ENCODE measurements around the gene TREX2. TPM values are rescaled to one million over a fixed set of nuclear protein-coding genes. Genes with fewer than 3 reads are reported as not detected.

TREX2 gene
- polyA plus RNA-seq, 1 of the 3 experiments (the other 2 are of a cell fraction), result 0.76 TPM

GRCh38 chrX:153457827-153458466 is 12.1 kb upstream of the TREX2 start:
- ChIA-PET CTCF (interaction anchor here (1.4 to 4.3 kb wide), 3 partner anchors 10 to 49 kb away, joined by 6 to 26 read pairs (median 6); partner anchors contain the start of gene HAUS7), POLR2A (no interaction called here)
- Histone ChIP-seq H3K4me1 (ENCODE audit: control insufficient read depth in 1 of 2, insufficient read depth in 2 of 2, low read depth in 1 of 2, low read length in 1 of 2) (peaks cover 0 to 19% of the 10 kb centered on the region in 2 experiments; a peak in 1 of 4 replicates), H3K9me2 (no peaks in the 10 kb centered on the region), H4K20me1 (ENCODE audit: insufficient read depth) (no peaks in the 10 kb centered on the region), H3K9me3 (no peaks in the 10 kb centered on the region), H3K36me3 (replicated peaks in 1 of 2; ENCODE audit: control insufficient read depth in 1 of 2, insufficient read depth in 2 of 2, low read length in 1 of 2) (peaks cover 0 to 3% of the 10 kb centered on the region in 2 experiments), H3K4me2 (no peak overlapping the region), H3K79me2 (ENCODE audit: insufficient read depth) (no peaks in the 10 kb centered on the region), H3K27me3 (ENCODE audit: insufficient read depth) (no peaks in the 10 kb centered on the region), H2AFZ (ENCODE audit: low read depth) (no peak overlapping the region), H3K27ac (ENCODE audit: low read depth in 2 of 2, low read length in 1 of 2) (no peak overlapping the region), H3K4me3 (ENCODE audit: low read depth in 2 of 2, low read length in 1 of 2) (no peak overlapping the region), H3F3A (replicated peaks; ENCODE audit: insufficient read depth) (peaks cover 3% of the 10 kb centered on the region), H3K9ac (no peak overlapping the region)
- no peak for TF ChIP-seq FOXJ3 (CRISPR knock-in tag; IDR thresholded peaks at IDR 0.05)
- no peak for TF ChIP-seq FOSL2 (IDR thresholded peaks at IDR 0.05; ENCODE audit: borderline replicate concordance, low read depth)
- TF ChIP-seq SIN3A (IDR thresholded peaks at IDR 0.05; ENCODE audit: borderline replicate concordance, low read depth, low read length), result no peak
- no peak for TF ChIP-seq IRF3 (IDR thresholded peaks at IDR 0.05; ENCODE audit: low read depth, low read length)
- TF ChIP-seq FOXM1 (IDR thresholded peaks at IDR 0.05; ENCODE audit: low read depth), result no peak
- TF ChIP-seq CHD2 (IDR thresholded peaks at IDR 0.05; ENCODE audit: low read length, partially characterized antibody), result no peak
- TF ChIP-seq USF2 (IDR thresholded peaks at IDR 0.05; ENCODE audit: borderline replicate concordance, low read depth, low read length), result no peak
- no peak for TF ChIP-seq MXI1 (IDR thresholded peaks at IDR 0.05; ENCODE audit: low read depth, low read length)
- TF ChIP-seq ZBTB33 (IDR thresholded peaks at IDR 0.05; ENCODE audit: borderline replicate concordance, low read depth), result no peak
- no peak for TF ChIP-seq TCF12 (IDR thresholded peaks at IDR 0.05)
- TF ChIP-seq POLR2AphosphoS5 (IDR thresholded peaks at IDR 0.05; ENCODE audit: low read depth, low read length), result no peak
- TF ChIP-seq MAX (IDR thresholded peaks at IDR 0.05; ENCODE audit: low read depth), result no peak
- no peak for TF ChIP-seq TAF1 (IDR thresholded peaks at IDR 0.05; ENCODE audit: borderline replicate concordance, low read depth, low read length)
- TF ChIP-seq YY1 (IDR thresholded peaks at IDR 0.05; ENCODE audit: low read depth), result no peak
- no peak for TF ChIP-seq GABPA (IDR thresholded peaks at IDR 0.05; ENCODE audit: low read depth)
- no peak for TF ChIP-seq TEAD4 (IDR thresholded peaks at IDR 0.05; ENCODE audit: borderline replicate concordance, insufficient read depth)
- no peak for TF ChIP-seq ELF1 (IDR thresholded peaks at IDR 0.05)
- 61% methylated on average over 15 of the region's 17 CpGs for WGBS (ENCODE audit: low lambda C conversion rate)
- DNase-seq, result no peak
